Large intestine (tissue), 3 donors: ENCODE measurements around the gene MASP2. TPM values are rescaled to one million over a fixed set of nuclear protein-coding genes. Genes with fewer than 3 reads are reported as not detected.
A peak's percentile ranks its signal among the peaks of the same experiment; 100 is the strongest.
"Not testable (repeated sequence)": the region's sequence is repeated elsewhere in the genome, so short reads cannot be mapped to it uniquely, and the experiment has no call there.

ENCODE experiments used
- DNase-seq, 2 donors: peaks; one replicate each; pipeline versions ENCODE4 v3.0.0 to v3.0.0-alpha.2; 2013
- H3K27ac ChIP-seq: one replicate; pipeline ENCODE4 v1.5.1; 2013; ENCODE audit warnings: low read length
- H3K27me3 ChIP-seq: 2 replicates; pipeline ENCODE4 v1.6.1; 2013; ENCODE audit warnings: low read length; ENCODE audit not compliant: control insufficient read depth, insufficient read depth
- H3K36me3 ChIP-seq: 2 replicates; pipeline ENCODE4 v1.6.1; 2013; ENCODE audit warnings: low read length; ENCODE audit not compliant: control insufficient read depth, insufficient read depth
- H3K4me1 ChIP-seq: one replicate; pipeline ENCODE4 v1.6.1; 2013; ENCODE audit warnings: low read length; ENCODE audit not compliant: control insufficient read depth, insufficient read depth
- H3K4me3 ChIP-seq: one replicate; pipeline ENCODE4 v1.5.1; 2013; ENCODE audit warnings: low read length
- H3K9me3 ChIP-seq: one replicate; pipeline ENCODE4 v1.6.1; 2013; ENCODE audit warnings: mild to moderate bottlenecking, low read depth, low read length, moderate library complexity; ENCODE audit not compliant: control insufficient read depth
- WGBS: methylation state at CpG from one replicate; pipeline ENCODE4 v1.1.5; 2013; ENCODE audit warnings: low lambda C conversion rate; ENCODE audit not compliant: insufficient coverage; 5-methylcytosine and 5-hydroxymethylcytosine counted together
- polyA plus RNA-seq: library from polyadenylated mRNA; unstranded; fragments of 120-200 nt; gene quantifications from one replicate; pipeline ENCODE4 v1.2.1, GENCODE V29; 2013

MASP2 gene
- polyA plus RNA-seq, 1 donor, result 5.8 TPM

DNA sequence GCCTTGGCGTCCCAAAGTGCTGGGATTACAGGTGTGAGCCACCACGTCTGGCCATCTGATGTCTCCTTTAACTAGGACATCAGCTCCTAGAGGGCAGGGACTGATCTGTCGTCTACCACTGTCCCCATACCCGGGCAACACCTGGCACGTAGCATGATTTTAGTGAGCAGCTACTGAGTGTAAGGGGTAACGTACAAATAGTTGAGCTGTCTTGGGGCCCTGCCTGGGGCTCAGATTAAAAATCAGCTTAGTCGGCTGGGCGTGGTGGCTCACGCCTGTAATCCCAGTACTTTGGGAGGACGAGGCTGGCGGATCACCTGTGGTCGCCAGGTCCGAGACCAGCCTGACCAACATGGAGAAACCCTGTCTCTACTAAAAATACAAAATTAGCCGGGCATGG lies 11.0 kb upstream of the MASP2 start:
- Histone ChIP-seq H3K27me3 (peaks cover 2% of the 10 kb centered on the region), H3K36me3 (peaks cover 21% of the 10 kb centered on the region), H3K9me3 (no peaks in the 10 kb centered on the region), H3K4me1 (peaks cover 10% of the 10 kb centered on the region), H3K4me3 (no peak overlapping the region), H3K27ac (no peak overlapping the region)
- no CpG with 5 or more reads among the region's 14 CpGs for WGBS
- DNase-seq, result no peak

DNA sequence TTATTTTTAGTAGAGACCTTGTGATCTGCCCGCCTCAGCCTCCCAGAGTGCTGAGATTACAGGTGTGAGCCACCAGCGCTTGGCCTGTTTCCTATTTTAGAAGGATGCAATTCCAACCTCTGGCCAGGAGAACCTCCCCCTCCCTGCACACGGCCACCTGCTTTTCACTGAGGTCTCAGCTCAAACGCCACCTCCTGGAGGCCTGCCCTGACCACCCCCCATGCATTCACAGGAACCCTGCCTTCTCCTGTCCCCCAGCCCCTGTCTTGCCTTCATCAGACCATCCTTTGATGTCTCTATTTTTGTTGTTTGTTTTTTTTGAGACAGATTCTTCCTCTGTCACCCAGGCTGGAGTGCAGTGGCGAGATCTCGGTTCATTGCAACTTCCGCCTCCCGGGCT lies 10.4 kb upstream of the MASP2 start:
- Histone ChIP-seq H3K9me3 (no peaks in the 10 kb centered on the region), H3K4me3 (no peak overlapping the region), H3K27me3 (peaks cover 8% of the 10 kb centered on the region), H3K36me3 (peaks cover 19% of the 10 kb centered on the region), H3K4me1 (peaks cover 13% of the 10 kb centered on the region), H3K27ac (no peak overlapping the region)
- DNase-seq, result no peak
- WGBS, result 90% methylated on average over 2 of the region's 8 CpGs

DNA sequence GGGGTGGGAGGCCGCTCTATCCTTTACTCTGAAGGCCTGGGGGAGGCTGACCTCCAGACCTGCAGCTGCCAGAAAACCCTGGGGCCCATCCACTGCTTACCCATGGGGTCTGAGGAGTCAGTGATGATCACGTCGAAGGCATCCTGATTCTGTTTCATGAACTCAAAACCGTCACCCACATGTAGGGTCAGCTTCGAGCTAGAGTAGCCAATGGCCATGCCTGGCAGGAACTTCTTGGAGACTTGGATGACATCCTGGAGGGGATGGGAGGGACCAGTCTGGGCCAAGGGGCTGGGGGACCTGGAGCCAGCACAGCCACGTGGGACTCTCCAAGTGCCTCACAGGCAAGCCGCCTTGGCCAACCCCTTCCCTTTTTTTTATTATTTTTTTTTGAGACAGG lies 9.5 kb upstream of the MASP2 start:
- H3K9me3 ChIP-seq, result no peaks in the 10 kb centered on the region
- H3K27ac ChIP-seq, result no peak overlapping the region
- H3K4me1 ChIP-seq, result peaks cover 13% of the 10 kb centered on the region
- no peak overlapping the region for H3K4me3 ChIP-seq
- no peak for DNase-seq
- peaks cover 19% of the 10 kb centered on the region for H3K36me3 ChIP-seq
- 100% methylated on average over 1 of the region's 7 CpGs for WGBS
- H3K27me3 ChIP-seq, result peaks cover 13% of the 10 kb centered on the region

DNA sequence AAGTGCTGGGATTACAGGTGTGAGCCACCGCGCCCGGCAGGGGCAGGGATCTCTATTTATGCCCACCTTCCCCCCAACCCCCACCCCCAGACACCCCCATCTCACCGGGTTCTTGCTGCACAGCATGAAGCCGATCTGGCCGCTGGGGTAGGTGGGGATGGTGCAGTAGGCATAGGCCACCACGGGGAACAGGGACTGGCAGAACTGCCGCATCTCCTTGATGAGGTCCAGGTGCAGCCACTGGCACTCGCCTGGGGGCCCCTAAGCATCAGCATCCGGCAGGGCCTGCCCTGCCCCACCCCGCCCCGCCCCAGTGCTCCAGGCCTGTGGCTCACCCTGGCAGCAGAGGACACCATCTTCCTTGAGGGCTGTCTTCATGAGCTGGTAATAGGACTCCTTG lies 8.6 kb upstream of the MASP2 start:
- H3K4me3 ChIP-seq, result no peak overlapping the region
- no CpG with 5 or more reads among the region's 12 CpGs for WGBS
- peaks cover 10% of the 10 kb centered on the region for H3K4me1 ChIP-seq
- no peak for DNase-seq
- peaks cover 13% of the 10 kb centered on the region for H3K27me3 ChIP-seq
- H3K27ac ChIP-seq, result no peak overlapping the region
- H3K9me3 ChIP-seq, result no peaks in the 10 kb centered on the region
- peaks cover 19% of the 10 kb centered on the region for H3K36me3 ChIP-seq

DNA sequence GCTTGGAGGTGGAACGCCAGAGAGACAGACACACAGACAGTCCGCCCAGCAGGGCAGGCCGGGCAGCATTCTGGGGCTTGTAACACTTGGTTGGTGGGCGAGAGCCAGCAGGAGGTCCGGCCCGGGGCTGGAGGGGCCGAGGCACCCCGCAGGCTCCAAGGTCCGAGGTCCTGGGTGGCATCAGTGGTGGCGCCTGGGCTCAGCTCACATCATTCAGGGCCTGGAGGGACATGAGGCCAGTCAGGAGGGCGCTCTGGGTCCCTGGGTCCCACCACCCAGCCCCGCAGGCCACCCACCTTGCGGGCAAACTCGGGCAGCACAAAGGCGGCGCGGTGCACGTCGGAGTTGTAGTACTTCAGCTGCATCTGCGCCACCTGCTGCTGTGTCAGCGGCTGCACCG lies 7.6 kb upstream of the MASP2 start:
- Histone ChIP-seq H3K36me3 (peaks cover 19% of the 10 kb centered on the region), H3K27me3 (peaks cover 13% of the 10 kb centered on the region), H3K27ac (no peak overlapping the region), H3K4me1 (peaks cover 10% of the 10 kb centered on the region), H3K4me3 (no peak overlapping the region), H3K9me3 (no peaks in the 10 kb centered on the region)
- no CpG with 5 or more reads among the region's 22 CpGs for WGBS
- DNase-seq, result no peak

DNA sequence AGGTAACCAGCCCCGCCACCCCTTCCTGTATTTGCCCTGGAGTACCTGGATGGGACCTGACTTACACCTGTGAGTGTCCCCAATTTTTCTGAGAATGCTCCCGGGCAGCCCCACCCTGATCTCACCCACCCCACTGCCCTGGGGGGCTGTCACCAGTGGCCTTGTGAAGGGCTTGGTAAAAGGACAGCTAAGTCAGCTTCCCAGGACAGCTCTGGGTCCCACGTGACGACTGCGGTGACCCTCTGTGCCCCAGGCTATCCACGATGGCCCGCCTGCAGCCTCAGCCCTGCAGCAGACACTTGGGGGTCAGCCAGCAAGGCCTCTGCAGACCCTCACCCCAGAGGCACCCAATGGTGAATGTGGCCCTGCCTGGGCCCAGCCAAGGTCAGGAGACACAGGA lies 7.1 kb upstream of the MASP2 start:
- H3K36me3 ChIP-seq, result peaks cover 19% of the 10 kb centered on the region
- H3K27ac ChIP-seq, result no peak overlapping the region
- H3K27me3 ChIP-seq, result peaks cover 13% of the 10 kb centered on the region
- no peak for DNase-seq
- no peak overlapping the region for H3K4me3 ChIP-seq
- WGBS, result no CpG with 5 or more reads among the region's 7 CpGs
- no peaks in the 10 kb centered on the region for H3K9me3 ChIP-seq
- peaks cover 10% of the 10 kb centered on the region for H3K4me1 ChIP-seq

DNA sequence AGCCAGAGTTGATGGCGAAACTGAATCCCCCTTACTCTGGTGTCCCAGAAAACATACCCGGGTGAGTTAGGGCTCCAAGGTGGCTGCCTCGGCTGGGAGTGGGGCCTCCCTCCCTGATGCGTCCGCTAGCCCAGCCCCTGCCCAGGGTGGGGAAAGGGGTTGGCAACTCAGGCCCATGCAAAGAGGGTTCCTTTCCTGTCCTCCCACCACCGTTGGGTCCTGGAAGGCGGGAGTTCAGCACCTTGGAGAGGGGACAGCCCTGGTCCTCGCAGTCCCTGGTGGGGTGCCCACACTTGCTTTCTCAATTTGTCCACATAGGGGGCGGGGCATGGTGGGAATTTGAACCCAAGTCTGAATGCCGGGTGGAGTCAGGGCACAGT lies 6.7 kb upstream of the MASP2 start:
- DNase-seq, result peak in 1 of 2 donors; percentile 11
- Histone ChIP-seq H3K9me3 (no peaks in the 10 kb centered on the region), H3K27me3 (peaks cover 13% of the 10 kb centered on the region), H3K36me3 (peaks cover 19% of the 10 kb centered on the region), H3K27ac (no peak overlapping the region), H3K4me1 (peaks cover 6% of the 10 kb centered on the region), H3K4me3 (no peak overlapping the region)
- WGBS, result no CpG with 5 or more reads among the region's 10 CpGs

DNA sequence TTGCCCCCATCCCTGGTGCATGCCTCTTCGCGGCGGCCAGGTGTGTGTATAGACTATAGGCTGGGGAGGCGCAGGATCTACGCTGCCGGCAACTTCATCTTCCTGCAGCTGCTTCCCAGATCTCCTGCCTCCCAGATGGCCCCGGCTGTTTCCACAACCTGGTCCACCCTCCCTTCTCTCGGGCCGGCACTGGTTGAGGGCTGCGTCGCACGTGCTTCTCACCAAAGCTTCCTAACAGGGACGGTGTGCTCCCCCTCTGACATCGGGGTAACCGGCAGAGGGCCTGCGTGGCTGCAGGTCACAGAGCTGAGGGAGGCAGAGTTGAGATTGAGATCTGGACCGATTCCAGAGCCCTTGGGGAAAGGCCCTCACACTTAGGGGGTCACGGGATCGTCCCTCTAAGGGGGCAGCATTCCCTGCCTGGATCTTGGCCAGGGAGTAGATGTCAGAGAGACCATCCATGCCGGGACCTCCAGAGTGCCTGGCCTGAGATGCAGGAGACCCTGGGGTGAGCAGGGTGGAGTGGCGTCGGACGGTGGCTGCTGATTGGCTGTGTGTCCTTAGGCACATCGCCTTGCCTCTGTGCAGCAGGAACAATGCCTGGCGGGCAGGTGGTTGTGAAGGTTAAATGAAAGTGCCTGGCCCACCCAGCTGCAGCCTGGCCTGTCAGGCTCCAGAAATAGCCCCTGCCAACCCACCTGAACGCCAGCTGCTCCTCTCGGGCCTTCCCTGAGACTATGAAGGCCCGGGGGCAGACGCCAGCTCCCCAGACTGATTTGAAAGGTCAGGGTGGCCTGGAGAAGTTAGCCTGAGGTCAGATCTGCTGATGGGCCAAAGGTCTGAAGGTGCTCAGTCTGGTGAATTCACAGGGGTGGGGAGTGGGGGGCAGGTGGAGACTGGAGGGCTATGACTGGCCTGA lies 6.1 kb upstream of the MASP2 start:
- WGBS, result no CpG with 5 or more reads among the region's 29 CpGs
- DNase-seq, result peak in 1 of 2 donors; percentile 11

DNA sequence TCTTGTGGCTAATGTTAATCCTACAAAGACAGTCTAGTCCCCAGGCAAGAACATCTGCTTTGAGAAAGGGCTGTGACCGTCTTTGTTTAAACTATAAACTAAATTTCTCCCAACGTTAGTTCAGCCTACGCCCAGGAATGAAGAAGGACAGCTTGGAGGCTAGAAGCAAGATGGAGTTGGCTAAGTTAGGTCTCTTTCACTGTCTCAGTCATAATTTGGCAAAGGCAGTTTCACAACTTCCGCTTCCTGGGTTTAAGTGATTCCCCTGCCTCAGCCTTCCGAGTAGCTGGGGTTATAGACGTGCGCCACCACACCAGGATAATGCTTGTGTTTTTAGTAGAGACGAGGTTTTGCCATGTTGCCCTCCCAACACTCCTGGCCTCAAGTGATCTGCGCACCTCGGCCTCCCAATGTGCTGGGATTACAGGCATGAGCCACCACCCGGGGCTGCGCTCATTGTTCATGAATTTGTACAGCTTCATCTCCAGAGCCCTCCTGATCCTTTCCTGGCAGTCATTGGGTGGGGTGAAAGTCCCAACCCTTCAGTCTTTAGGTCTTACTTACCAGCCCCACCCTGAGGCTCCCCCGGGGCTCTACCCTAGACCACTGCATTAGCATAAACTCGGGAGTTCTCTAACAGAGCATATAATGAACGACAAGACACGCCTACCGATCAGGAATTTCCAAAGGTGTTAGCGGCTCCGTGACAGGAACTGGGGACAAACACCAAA lies 4.9 kb upstream of the MASP2 start:
- WGBS, result no CpG with 5 or more reads among the region's 19 CpGs
- H3K9me3 ChIP-seq, result no peaks in the 10 kb centered on the region
- H3K4me1 ChIP-seq, result peaks cover 5% of the 10 kb centered on the region
- no peak for DNase-seq
- no peak overlapping the region for H3K4me3 ChIP-seq
- peaks cover 14% of the 10 kb centered on the region for H3K36me3 ChIP-seq
- H3K27ac ChIP-seq, result no peak overlapping the region
- H3K27me3 ChIP-seq, result peaks cover 13% of the 10 kb centered on the region

More for the DNA sequence above, 6.1 kb upstream of the MASP2 start:
- Histone ChIP-seq H3K9me3 (no peaks in the 10 kb centered on the region), H3K4me3 (no peak overlapping the region), H3K4me1 (peaks cover 5% of the 10 kb centered on the region), H3K27ac (no peak overlapping the region), H3K36me3 (peaks cover 19% of the 10 kb centered on the region), H3K27me3 (peaks cover 13% of the 10 kb centered on the region)

DNA sequence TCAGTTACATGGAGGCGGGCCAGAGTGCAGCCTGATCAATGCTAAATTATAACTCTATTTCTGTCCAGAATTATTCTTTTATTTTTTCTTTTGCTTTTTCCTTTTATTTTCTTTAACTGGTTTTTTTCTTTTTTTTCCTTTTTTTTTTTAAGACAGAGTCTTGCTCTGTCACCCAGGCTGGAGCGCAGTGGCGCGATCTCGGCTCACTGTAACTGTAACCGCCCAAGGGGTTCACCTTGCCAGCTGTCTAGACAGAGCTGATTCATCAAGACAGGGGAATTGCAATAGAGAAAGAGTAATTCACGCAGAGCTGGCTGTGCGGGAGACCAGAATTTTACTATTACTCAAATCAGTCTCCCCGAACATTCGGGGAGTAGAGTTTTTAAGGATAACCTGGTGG lies 4.1 kb upstream of the MASP2 start:
- H3K4me1 ChIP-seq, result not testable (repeated sequence)
- H3K27me3 ChIP-seq, result peaks cover 13% of the 10 kb centered on the region

More for the DNA sequence above, 4.1 kb upstream of the MASP2 start:
- 100% methylated on average over 2 of the region's 10 CpGs for WGBS
- H3K4me3 ChIP-seq, DNase-seq, H3K9me3 ChIP-seq, H3K36me3 ChIP-seq, H3K27ac ChIP-seq: not testable (repeated sequence)
